ENCODE data around the gene KRTAP5-11. TPM values are rescaled to one million over a fixed set of nuclear protein-coding genes. Genes with fewer than 3 reads are reported as not detected.
"Not testable (repeated sequence)": the region's sequence is repeated elsewhere in the genome, so short reads cannot be mapped to it uniquely, and the experiment has no call there.

Gene KRTAP5-11, protein sequence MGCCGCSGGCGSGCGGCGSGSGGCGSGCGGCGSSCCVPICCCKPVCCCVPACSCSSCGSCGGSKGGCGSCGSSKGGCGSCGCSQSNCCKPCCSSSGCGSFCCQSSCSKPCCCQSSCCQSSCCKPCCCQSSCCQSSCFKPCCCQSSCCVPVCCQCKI
- not detected in 2 replicates for total RNA-seq (2012; rRNA removed)
- not detected in 2 replicates for polyA plus RNA-seq (2012; rRNA removed)
- not detected in 2 replicates for polyA plus RNA-seq (2012; cell fraction: cytosol; rRNA removed)
- not detected in 2 replicates for polyA plus RNA-seq (2012; cell fraction: nucleus; rRNA removed; ENCODE audit: low replicate concordance)
- Bru-seq, nascent RNA, result not detected
- not detected for BruChase-seq, experiment 1, labeled RNA remaining after a 6-hour chase
- BruChase-seq, experiment 2, labeled RNA remaining after a 2-hour chase, result not detected
- long read RNA-seq, result 0 reads

DNA sequence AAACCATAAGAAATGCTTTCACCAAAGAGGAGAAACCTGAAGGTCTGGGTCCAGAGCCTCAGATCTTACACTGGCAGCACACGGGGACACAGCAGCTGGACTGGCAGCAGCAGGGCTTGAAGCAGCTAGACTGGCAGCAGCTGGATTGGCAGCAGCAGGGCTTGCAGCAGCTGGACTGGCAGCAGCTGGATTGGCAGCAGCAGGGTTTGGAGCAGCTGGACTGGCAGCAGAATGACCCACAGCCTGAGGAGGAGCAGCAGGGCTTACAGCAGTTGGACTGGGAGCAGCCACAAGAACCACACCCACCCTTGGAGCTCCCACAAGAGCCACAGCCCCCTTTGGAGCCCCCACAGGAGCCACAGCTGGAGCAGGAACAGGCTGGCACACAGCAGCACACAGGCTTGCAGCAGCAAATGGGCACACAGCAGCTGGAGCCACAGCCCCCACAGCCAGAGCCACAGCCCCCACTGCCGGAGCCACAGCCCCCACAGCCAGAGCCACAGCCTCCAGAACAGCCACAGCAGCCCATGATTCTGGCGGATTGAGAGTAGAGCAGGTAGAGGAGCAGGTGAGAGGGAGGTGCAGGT, at the start of gene KRTAP5-11:
Gene KRTAP5-11, minus strand, starts transcription at position 567 of the 587 bp plus-strand sequence. Its CDS starts 38 bp downstream, at position 529.
- no peak for ATAC-seq (ENCODE audit: low read depth)
- intact Hi-C loops (cut with micrococcal nuclease), result no loop called here

DNA sequence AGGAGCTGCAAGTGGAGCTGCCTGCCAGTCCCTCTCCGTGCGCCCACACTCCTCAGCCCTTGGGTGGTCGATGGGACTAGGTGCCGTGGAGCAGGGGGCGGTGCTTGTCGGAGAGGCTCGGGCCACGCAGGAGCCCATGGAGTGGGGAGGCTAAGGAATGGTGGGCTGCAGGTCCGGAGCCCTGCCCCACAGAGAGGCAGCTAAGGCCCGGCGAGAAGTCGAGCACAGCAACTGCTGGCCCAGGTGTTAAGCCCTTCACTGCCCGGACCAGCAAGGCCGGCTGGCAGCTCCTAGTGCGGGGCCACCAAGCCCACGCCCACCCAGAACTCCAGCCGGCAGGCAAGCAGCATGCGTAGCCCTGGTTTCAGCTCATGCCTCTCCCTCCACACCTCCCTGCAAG, 48.9 kb upstream of the KRTAP5-11 start:
- POLR2A ChIA-PET (ENCODE audit: unreplicated experiment), result not testable (repeated sequence)

More for the DNA sequence above, at the start of gene KRTAP5-11:
- no peak within 1 kb of the TSS for H3K14ac ChIP-seq (replicated peaks; ENCODE audit: low read depth, low read length)
- dilution Hi-C loops (cut with HindIII; ENCODE audit: low sequenced_read_pairs, unreplicated experiment) (no loop called here), in situ Hi-C loops (cut with MboI; ENCODE audit: low sequenced_read_pairs) (no loop called here)
- no peak within 1 kb of the TSS for H2BK20ac ChIP-seq (ENCODE audit: low read depth, low read length)
- CTCF ChIA-PET, result no interaction called here
- H3K9me3 ChIP-seq (ENCODE audit: control insufficient read depth, insufficient read depth, low read length), result no peaks in the 10 kb centered on the region
- no peak within 1 kb of the TSS for H4K91ac ChIP-seq (ENCODE audit: insufficient read depth, low read depth, low read length)
- H3K4me3 ChIP-seq (ENCODE audit: insufficient read depth, low read depth, low read length), result no peak within 1 kb of the TSS
- H2BK5ac ChIP-seq (ENCODE audit: low read depth, low read length, poor library complexity, severe bottlenecking), result no peak within 1 kb of the TSS
- no peak within 1 kb of the TSS for H2AK9ac ChIP-seq (replicated peaks; ENCODE audit: low read depth, low read length, poor library complexity)
- H3K27me3 ChIP-seq (ENCODE audit: control insufficient read depth, insufficient read depth, low read length), result peaks cover 10% of the 10 kb centered on the region
- H3K4me1 ChIP-seq (ENCODE audit: control insufficient read depth, insufficient read depth, low read length), result no peaks in the 10 kb centered on the region
- H3K18ac ChIP-seq (ENCODE audit: low read depth, low read length), result no peak within 1 kb of the TSS
- H3K9me1 ChIP-seq (ENCODE audit: insufficient read depth, low read length), result no peaks in the 10 kb centered on the region
- no peak within 1 kb of the TSS for H3K4me2 ChIP-seq (ENCODE audit: low read depth, low read length)
- no peak within 1 kb of the TSS for H2AFZ ChIP-seq (replicated peaks; ENCODE audit: low read length, poor library complexity)
- no peaks in the 10 kb centered on the region for H3K36me3 ChIP-seq (ENCODE audit: control insufficient read depth, insufficient read depth, low read length)
- no peaks in the 10 kb centered on the region for H4K20me1 ChIP-seq (ENCODE audit: insufficient read depth, low read length)
- 29% methylated on average over 1 of the region's 3 CpGs; no CpG with 5 or more reads in 1 of the 2 experiments for WGBS, 2 experiments (ENCODE audit: extremely low coverage in 2 of 2, insufficient read length in 1 of 2)
- no peak within 1 kb of the TSS for H2AK5ac ChIP-seq (ENCODE audit: low read depth, low read length)
- no peak within 1 kb of the TSS for H4K8ac ChIP-seq (ENCODE audit: low read depth in 2 of 2, low read length in 2 of 2)
- no peak for DNase-seq
- no peak within 1 kb of the TSS for H2BK15ac ChIP-seq (ENCODE audit: low read depth, low read length)
- no TSS peak for BruUV-seq (replicated peaks)
- H3K79me1 ChIP-seq (ENCODE audit: low read depth in 1 of 2, low read length in 2 of 2), result no peaks in the 10 kb centered on the region
- H3K27ac ChIP-seq (ENCODE audit: insufficient read depth, low read length), result no peak within 1 kb of the TSS
- H3K56ac ChIP-seq (ENCODE audit: extremely low read depth, insufficient read depth, low read length), result no peak within 1 kb of the TSS
- no peak within 1 kb of the TSS for H2BK120ac ChIP-seq (ENCODE audit: low read depth, low read length)
- no peak within 1 kb of the TSS for H4K5ac ChIP-seq (ENCODE audit: low read depth, low read length)
- no peak within 1 kb of the TSS for H3K4ac ChIP-seq (ENCODE audit: low read depth, low read length)
- H3K23ac ChIP-seq (ENCODE audit: low read depth, low read length), result no peak within 1 kb of the TSS
- TF ChIP-seq MAZ (IDR thresholded peaks at IDR 0.05; ENCODE audit: borderline replicate concordance, low read depth, low read length) (no peak), POLR2A (IDR thresholded peaks at IDR 0.05; ENCODE audit: low read depth, low read length) (no peak), RFX5 (IDR thresholded peaks at IDR 0.05; ENCODE audit: low read depth, low read length) (no peak)
- H3K9ac ChIP-seq (ENCODE audit: low read depth, low read length), result no peak within 1 kb of the TSS
- POLR2A ChIA-PET (ENCODE audit: unreplicated experiment), result no interaction called here

More for the DNA sequence above, 48.9 kb upstream of the KRTAP5-11 start:
- in situ Hi-C loops (cut with MboI; ENCODE audit: low sequenced_read_pairs); H2BK120ac ChIP-seq (ENCODE audit: low read depth, low read length); intact Hi-C loops (cut with micrococcal nuclease); dilution Hi-C loops (cut with HindIII; ENCODE audit: low sequenced_read_pairs, unreplicated experiment); H3K4me2 ChIP-seq (ENCODE audit: low read depth, low read length); H2AK5ac ChIP-seq (ENCODE audit: low read depth, low read length); H2AFZ ChIP-seq (replicated peaks; ENCODE audit: low read length, poor library complexity); DNase-seq; H3K9me3 ChIP-seq (ENCODE audit: control insufficient read depth, insufficient read depth, low read length); H3K27ac ChIP-seq (ENCODE audit: insufficient read depth, low read length); H4K5ac ChIP-seq (ENCODE audit: low read depth, low read length); H3K9me1 ChIP-seq (ENCODE audit: insufficient read depth, low read length); H3K18ac ChIP-seq (ENCODE audit: low read depth, low read length); H3K36me3 ChIP-seq (ENCODE audit: control insufficient read depth, insufficient read depth, low read length); ATAC-seq (ENCODE audit: low read depth); H3K27me3 ChIP-seq (ENCODE audit: control insufficient read depth, insufficient read depth, low read length); H2BK5ac ChIP-seq (ENCODE audit: low read depth, low read length, poor library complexity, severe bottlenecking); H3K56ac ChIP-seq (ENCODE audit: extremely low read depth, insufficient read depth, low read length); H4K91ac ChIP-seq (ENCODE audit: insufficient read depth, low read depth, low read length); H3K4me1 ChIP-seq (ENCODE audit: control insufficient read depth, insufficient read depth, low read length); H3K4me3 ChIP-seq (ENCODE audit: insufficient read depth, low read depth, low read length); H3K14ac ChIP-seq (replicated peaks; ENCODE audit: low read depth, low read length); H3K79me1 ChIP-seq (ENCODE audit: low read depth in 1 of 2, low read length in 2 of 2); H4K8ac ChIP-seq (ENCODE audit: low read depth in 2 of 2, low read length in 2 of 2); H4K20me1 ChIP-seq (ENCODE audit: insufficient read depth, low read length); BruUV-seq (replicated peaks); H3K23ac ChIP-seq (ENCODE audit: low read depth, low read length); H2BK15ac ChIP-seq (ENCODE audit: low read depth, low read length); CTCF ChIA-PET; H2BK20ac ChIP-seq (ENCODE audit: low read depth, low read length); H2AK9ac ChIP-seq (replicated peaks; ENCODE audit: low read depth, low read length, poor library complexity); H3K9ac ChIP-seq (ENCODE audit: low read depth, low read length); H3K4ac ChIP-seq (ENCODE audit: low read depth, low read length): not testable (repeated sequence)
- WGBS, 2 experiments (ENCODE audit: extremely low coverage in 2 of 2, insufficient read length in 1 of 2), result 80% methylated on average over 1 of the region's 18 CpGs; no CpG with 5 or more reads in 1 of the 2 experiments

Measured in IMR-90 (cell line).